Measurements from ENCODE around the gene SNED1.

The SNED1 gene

GRCh38 chr2:241010531-241011295 lies 12.3 kb downstream of the SNED1 start:
- no peak for TF ChIP-seq CTCF (IDR thresholded peaks at IDR 0.05; ENCODE audit: extremely low read depth, insufficient read depth, missing control alignments)
- DNase-seq (ENCODE audit: low spot score), result no peak

GRCh38 chr2:241011296-241011600 lies 12.8 kb downstream of the SNED1 start:
- no peak for TF ChIP-seq CTCF (IDR thresholded peaks at IDR 0.05; ENCODE audit: extremely low read depth, insufficient read depth, missing control alignments)
- in situ Hi-C loops (cut with MboI; ENCODE audit: low pct_unique_long_range_greater_than_20kb, low sequenced_read_pairs, unreplicated experiment), result no loop called here
- DNase-seq (ENCODE audit: low spot score), result no peak

More at GRCh38 chr2:241010531-241011295, 12.3 kb downstream of the SNED1 start:
- in situ Hi-C loops (cut with MboI; ENCODE audit: low pct_unique_long_range_greater_than_20kb, low sequenced_read_pairs, unreplicated experiment), result no loop called here

- no peak for DNase-seq (ENCODE audit: low spot score)
- in situ Hi-C loops (cut with MboI; ENCODE audit: low pct_unique_long_range_greater_than_20kb, low sequenced_read_pairs, unreplicated experiment), result no loop called here
- no peak for TF ChIP-seq CTCF (IDR thresholded peaks at IDR 0.05; ENCODE audit: extremely low read depth, insufficient read depth, missing control alignments)
Observed at GRCh38 chr2:241011751-241012510, 13.5 kb downstream of the SNED1 start.

- no peak for DNase-seq (ENCODE audit: low spot score)
- in situ Hi-C loops (cut with MboI; ENCODE audit: low pct_unique_long_range_greater_than_20kb, low sequenced_read_pairs, unreplicated experiment), result no loop called here
- no peak for TF ChIP-seq CTCF (IDR thresholded peaks at IDR 0.05; ENCODE audit: extremely low read depth, insufficient read depth, missing control alignments)
Observed at GRCh38 chr2:241014224-241014623, 15.8 kb downstream of the SNED1 start.

GRCh38 chr2:241014764-241015163 lies 16.3 kb downstream of the SNED1 start:
- in situ Hi-C loops (cut with MboI; ENCODE audit: low pct_unique_long_range_greater_than_20kb, low sequenced_read_pairs, unreplicated experiment), result no loop called here
- DNase-seq (ENCODE audit: low spot score), result no peak
- TF ChIP-seq CTCF (IDR thresholded peaks at IDR 0.05; ENCODE audit: extremely low read depth, insufficient read depth, missing control alignments), result no peak

- no peak for TF ChIP-seq CTCF (IDR thresholded peaks at IDR 0.05; ENCODE audit: extremely low read depth, insufficient read depth, missing control alignments)
- in situ Hi-C loops (cut with MboI; ENCODE audit: low pct_unique_long_range_greater_than_20kb, low sequenced_read_pairs, unreplicated experiment), result no loop called here
- DNase-seq (ENCODE audit: low spot score), result no peak
Observed at GRCh38 chr2:241015439-241015838, 17.0 kb downstream of the SNED1 start.
